Activated CD4-positive, alpha-beta T cell treated with anti-CD3 and anti-CD28 coated beads, Interleukin-2, amount 50 U/mL, for 16 hours (primary cell): Measurements from ENCODE around the gene KLHL40.

ENCODE experiments used
- DNase-seq: peaks from one replicate; pipeline ENCODE4 v3.0.0-alpha.2; 2020

KLHL40 gene

DNA sequence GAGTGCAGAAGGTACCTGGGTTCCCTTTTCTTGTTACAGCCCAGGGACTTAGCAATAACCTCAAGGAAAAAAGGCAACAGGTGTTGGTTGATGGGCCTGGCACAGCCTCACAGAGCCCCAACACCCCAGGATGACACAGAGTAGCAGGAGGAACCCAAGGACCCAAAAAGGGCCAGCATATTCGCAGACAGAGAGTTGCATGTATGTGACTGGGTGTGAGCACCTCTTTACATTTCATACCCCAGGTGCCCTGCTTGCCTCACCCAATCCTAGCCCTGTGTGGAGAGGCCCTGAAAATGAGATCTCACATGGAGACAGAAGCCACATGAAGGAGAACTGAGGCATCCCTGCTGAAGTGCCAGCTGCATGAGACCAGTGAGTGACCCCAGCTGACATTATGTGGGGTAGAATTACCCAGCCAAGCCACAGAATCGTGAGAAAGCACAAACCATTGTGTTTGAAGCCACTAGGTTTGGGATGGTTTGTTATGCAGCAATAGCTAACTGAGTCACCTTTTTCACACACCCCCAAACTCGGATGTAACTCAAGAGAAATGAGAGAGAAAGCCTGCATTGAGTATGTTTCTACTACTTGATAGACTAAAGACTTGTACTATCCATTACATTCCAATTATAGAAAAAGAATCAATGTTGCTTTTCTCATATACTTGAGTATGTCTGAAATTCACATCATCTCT lies 43.5 kb downstream of the KLHL40 start:
- DNase-seq = no peak

- no peak for DNase-seq
These were observed 44.2 kb downstream of the KLHL40 start for GRCh38 chr3:42729404-42730145.

- DNase-seq = no peak
These were observed 45.0 kb downstream of the KLHL40 start for GRCh38 chr3:42730294-42730693.

DNA sequence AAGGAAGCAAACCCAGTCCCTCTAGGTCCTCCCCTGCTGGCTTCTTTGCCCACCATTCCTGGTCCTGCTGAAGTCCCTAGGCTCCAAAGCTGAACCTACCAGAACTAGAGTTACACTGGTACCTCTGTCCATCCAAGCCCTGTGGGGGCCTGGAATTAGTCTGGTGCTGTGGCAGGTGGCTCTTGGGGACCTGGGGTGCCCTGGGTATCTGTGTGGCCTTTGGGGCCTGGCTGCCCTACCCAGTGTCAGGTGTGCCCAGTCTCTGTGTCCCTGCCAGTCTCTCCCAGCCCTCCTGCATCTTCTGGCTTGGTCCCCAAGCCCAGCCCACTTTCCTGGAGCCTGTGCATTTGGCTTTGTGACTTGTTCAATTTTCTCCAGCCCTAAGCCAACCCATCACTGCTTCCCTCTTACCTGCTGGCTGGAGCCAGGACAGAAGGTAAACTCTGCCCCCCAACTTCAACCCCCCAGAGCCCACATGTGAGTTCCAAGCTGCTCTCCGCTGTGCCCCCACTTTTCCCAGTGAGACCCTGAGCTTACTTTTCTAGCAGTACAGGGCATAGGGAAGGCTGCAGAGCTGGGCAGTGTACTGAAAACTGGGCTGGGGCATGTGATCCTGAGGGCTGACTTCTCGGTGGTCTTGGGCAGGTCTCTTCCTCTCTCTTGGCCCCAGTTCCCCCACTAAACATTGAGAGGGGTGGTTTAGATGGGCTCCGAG lies 45.5 kb downstream of the KLHL40 start:
- no peak for DNase-seq

DNA sequence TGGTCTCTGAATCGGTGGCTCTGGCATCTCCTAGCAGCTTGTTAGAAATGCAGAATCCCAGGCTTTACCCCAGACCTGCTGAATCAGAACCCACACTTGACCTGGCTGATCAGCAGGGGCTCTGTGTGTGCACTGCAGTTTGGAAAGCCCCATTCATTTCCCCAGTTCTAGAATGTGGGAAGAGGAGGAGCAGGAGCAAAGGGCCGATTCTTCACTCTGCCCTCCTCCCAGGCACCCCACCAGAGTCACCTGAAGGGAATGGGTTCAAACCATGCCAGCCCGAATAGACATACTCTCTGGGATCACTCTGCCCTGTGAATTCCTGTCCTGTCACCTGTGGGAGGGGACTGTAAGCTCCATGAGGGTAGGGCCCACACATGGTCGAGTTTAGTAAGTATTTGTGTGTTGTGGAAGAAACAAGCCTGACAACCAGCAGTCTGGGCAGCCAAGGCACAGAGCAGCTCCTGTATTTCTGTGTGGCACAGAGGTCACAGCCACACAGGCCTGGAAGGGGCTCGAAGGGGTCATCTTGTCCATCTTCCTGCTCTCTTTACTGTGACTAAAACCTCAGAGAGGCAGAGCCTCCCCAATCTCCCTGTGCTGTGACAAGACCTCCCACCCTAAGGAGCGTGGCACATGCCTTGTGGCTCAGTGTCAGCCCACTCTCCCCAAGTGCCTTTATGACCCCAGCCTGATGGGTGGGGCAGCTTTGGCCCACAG lies 46.3 kb downstream of the KLHL40 start:
- DNase-seq = no peak

- DNase-seq = no peak
These were observed 47.0 kb downstream of the KLHL40 start for GRCh38 chr3:42732196-42732828.

- no peak for DNase-seq
These were observed 47.6 kb downstream of the KLHL40 start for GRCh38 chr3:42732829-42733459.

- DNase-seq = no peak
These were observed 48.3 kb downstream of the KLHL40 start for GRCh38 chr3:42733501-42734262.

DNA sequence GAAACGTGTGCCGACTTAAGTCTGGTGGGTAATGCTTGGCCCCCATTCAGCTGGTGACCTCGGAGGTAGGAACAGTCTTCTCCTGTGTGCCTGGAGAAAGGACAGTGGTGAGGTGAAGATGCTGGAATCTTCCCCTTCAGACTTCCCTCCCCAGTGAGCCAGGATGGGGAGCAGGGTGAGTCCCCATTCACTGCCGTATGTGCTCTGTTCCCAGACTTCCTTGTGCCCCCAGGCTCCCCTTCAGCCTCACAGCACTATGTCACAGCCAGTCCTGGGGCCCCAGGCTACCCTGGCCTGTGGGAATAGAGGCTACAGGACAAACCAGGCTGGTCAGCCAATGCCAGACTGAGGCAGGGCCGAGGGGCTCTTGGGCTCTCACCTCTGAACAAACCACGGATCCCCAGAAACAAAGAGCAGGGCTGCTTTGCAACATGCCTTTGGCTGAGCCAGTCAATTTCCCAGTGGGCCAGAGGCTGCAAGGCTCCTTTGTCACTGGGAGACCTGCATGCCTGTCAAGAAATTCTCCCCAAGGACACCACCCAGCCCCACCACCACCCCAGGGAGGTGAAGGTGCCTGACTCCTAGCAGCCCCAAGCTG lies 49.0 kb downstream of the KLHL40 start:
- no peak for DNase-seq

GRCh38 chr3:42735019-42735418 lies 49.7 kb downstream of the KLHL40 start:
- no peak for DNase-seq

GRCh38 chr3:42735615-42736014 lies 50.3 kb downstream of the KLHL40 start:
- DNase-seq = no peak

DNA sequence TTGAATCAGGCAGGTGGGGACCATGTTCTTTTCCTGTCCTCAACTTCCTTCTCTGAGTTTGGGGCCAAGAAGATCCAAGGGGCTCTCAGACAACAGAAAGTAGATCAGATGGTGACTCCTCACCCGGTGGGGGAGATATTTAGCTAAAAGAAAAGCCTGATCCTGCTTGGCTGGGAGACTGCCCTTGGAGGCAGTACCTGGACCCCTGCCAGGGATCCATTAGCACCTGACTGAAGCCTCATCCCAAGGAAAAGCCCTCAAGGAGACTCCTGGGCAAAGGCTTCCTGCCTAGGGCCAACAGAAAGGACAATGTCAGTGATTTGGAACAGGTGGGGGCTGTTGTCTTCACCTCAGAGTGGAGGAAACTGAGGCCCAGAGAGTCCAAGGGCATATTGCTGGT lies 50.7 kb downstream of the KLHL40 start:
- DNase-seq = no peak

GRCh38 chr3:42736531-42736930 lies 51.2 kb downstream of the KLHL40 start:
- DNase-seq = no peak

- DNase-seq = no peak
These were observed 54.2 kb downstream of the KLHL40 start for GRCh38 chr3:42739401-42740158.

DNA sequence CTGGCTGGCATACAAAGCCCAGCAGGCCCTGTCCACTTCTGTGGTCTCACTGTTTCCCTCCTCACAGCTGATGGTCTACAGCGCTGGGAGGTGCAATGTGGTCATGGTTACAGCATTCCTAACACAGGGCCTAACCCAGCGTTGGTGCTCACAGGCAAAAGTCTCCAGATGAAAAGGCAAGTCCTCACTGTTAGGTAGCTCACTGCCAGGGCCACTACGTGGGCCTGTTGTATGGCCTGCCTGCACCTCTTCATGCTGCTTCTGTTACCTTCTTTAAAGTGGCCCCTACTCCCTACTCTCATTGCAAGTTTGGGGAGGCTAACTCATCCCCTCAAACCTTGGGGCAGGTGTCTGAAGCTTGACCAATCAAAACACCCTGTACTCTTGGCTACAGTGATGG lies 56.5 kb downstream of the KLHL40 start:
- DNase-seq = no peak
